ENCODE data around the gene PCARE.

DNA sequence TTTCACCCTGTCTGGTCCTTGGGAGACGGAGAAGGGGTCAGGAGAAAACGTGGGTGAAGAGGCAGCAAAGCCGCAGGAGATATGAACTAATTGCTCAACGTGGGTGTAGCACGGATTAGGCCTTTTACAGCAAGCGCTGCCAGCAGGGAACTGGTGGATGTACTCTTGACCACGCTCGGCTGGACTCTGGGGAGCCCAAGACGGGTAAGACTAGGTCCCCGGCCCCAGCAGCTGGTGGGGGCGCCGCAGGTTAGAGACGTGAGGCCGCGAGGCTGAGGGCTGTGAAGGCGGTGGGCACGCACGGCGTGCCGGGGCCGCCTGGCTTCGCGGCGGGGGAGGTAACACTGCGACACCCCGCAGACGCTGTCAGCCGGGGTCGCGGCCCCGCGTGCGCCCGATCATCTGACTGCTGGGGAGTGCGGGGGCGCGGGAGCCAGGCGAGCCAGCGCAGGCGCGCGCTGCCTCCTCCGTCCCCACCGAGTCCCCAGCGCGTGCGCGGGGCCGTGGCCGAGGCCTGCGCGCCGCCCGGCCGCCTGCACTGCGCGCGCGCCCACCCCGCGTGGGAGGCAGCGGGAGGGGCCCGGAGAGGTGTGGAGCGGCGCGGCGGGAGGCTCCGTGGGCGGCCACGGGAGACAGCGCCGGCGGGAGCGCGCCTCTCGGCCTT is 40.8 kb upstream of the PCARE start, which contains the start of gene CLIP4:
- TF ChIP-seq, protein P1, sequence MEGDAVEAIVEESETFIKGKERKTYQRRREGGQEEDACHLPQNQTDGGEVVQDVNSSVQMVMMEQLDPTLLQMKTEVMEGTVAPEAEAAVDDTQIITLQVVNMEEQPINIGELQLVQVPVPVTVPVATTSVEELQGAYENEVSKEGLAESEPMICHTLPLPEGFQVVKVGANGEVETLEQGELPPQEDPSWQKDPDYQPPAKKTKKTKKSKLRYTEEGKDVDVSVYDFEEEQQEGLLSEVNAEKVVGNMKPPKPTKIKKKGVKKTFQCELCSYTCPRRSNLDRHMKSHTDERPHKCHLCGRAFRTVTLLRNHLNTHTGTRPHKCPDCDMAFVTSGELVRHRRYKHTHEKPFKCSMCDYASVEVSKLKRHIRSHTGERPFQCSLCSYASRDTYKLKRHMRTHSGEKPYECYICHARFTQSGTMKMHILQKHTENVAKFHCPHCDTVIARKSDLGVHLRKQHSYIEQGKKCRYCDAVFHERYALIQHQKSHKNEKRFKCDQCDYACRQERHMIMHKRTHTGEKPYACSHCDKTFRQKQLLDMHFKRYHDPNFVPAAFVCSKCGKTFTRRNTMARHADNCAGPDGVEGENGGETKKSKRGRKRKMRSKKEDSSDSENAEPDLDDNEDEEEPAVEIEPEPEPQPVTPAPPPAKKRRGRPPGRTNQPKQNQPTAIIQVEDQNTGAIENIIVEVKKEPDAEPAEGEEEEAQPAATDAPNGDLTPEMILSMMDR (IDR thresholded peaks at IDR 0.05; ENCODE audit: poor library complexity, severe bottlenecking) = no peak
- TF ChIP-seq EZH2 (IDR thresholded peaks at IDR 0.05; ENCODE audit: borderline replicate concordance, insufficient read depth, low read length, poor library complexity, severe bottlenecking) (no peak), MXI1 (conservative IDR thresholded peaks at IDR 0.05; ENCODE audit: poor library complexity, severe bottlenecking) (no peak), TAF1 (IDR thresholded peaks at IDR 0.05; ENCODE audit: low read depth) (peak; percentile 28), EP300 (conservative IDR thresholded peaks at IDR 0.05; ENCODE audit: poor library complexity, severe bottlenecking) (no peak)
- TF ChIP-seq, protein P2, sequence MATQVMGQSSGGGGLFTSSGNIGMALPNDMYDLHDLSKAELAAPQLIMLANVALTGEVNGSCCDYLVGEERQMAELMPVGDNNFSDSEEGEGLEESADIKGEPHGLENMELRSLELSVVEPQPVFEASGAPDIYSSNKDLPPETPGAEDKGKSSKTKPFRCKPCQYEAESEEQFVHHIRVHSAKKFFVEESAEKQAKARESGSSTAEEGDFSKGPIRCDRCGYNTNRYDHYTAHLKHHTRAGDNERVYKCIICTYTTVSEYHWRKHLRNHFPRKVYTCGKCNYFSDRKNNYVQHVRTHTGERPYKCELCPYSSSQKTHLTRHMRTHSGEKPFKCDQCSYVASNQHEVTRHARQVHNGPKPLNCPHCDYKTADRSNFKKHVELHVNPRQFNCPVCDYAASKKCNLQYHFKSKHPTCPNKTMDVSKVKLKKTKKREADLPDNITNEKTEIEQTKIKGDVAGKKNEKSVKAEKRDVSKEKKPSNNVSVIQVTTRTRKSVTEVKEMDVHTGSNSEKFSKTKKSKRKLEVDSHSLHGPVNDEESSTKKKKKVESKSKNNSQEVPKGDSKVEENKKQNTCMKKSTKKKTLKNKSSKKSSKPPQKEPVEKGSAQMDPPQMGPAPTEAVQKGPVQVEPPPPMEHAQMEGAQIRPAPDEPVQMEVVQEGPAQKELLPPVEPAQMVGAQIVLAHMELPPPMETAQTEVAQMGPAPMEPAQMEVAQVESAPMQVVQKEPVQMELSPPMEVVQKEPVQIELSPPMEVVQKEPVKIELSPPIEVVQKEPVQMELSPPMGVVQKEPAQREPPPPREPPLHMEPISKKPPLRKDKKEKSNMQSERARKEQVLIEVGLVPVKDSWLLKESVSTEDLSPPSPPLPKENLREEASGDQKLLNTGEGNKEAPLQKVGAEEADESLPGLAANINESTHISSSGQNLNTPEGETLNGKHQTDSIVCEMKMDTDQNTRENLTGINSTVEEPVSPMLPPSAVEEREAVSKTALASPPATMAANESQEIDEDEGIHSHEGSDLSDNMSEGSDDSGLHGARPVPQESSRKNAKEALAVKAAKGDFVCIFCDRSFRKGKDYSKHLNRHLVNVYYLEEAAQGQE (IDR thresholded peaks at IDR 0.05; ENCODE audit: borderline replicate concordance) = no peak

All from neural cell (in vitro differentiated cells).